ENCODE data around the gene RPS28.
"Not testable (repeated sequence)": the region's sequence is repeated elsewhere in the genome, so short reads cannot be mapped to it uniquely, and the experiment has no call there.

Gene RPS28

DNA sequence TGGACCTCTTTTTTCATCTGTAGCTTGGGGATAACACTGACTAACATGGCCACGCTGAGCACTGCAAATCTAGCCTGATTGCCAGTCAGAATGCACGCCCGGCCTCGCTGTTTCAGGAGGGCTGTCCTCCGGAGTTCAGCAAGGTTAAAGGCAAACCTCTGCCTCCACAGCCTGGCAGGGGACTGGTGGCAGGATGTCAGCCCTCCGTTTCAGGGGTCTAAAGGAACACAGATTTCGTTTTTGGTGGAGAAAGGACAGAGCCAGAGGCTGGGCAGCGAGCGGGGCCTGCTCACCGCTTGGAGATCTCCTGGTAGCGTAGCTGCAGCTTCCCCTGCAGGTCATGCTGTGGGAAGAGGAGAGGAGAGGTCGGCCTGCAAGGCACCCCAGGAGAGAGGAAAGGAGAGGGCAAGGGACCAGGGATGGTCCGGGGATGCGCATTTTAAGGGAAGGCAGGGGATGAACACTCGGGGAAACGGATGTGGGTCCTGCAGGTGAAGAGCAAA, 681 bp upstream of the RPS28 start:
- peak in 1 of 2 donors; percentile 15 for DNase-seq

DNA sequence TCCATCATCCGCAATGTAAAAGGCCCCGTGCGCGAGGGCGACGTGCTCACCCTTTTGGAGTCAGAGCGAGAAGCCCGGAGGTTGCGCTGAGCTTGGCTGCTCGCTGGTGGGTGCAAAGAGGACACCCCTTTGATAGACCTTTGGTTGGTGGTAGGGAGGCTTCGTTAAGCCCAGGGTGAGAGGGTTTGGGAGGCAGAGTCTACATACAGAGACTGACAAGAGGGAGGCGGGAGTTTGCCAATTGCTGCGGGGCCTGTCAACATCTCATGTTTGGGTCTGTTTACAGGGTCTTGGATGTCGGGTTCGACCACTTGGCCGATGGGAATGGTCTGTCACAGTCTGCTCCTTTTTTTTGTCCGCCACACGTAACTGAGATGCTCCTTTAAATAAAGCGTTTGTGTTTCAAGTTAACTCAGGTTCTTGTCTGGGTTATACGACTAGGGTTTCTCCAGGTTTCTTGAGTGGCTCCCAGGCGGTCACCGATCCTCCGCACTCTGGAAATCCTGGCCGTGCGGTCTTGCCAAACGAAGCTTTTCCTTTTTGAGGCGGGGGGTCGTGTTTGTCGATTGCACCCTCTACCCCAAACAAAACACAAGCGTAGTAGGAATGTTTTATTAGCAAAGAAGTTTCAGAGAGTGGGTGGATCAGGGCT, 816 bp downstream of the RPS28 start:
- DNase-seq, result no peak

GRCh38 chr19:8322638-8322997, 1.3 kb downstream of the RPS28 start:
- no peak for DNase-seq

- DNase-seq, result no peak
Observed at GRCh38 chr19:8323781-8324185, 2.5 kb downstream of the RPS28 start.

GRCh38 chr19:8324186-8325050, 3.1 kb downstream of the RPS28 start:
- DNase-seq, result peak; percentile 30 to 66

DNA sequence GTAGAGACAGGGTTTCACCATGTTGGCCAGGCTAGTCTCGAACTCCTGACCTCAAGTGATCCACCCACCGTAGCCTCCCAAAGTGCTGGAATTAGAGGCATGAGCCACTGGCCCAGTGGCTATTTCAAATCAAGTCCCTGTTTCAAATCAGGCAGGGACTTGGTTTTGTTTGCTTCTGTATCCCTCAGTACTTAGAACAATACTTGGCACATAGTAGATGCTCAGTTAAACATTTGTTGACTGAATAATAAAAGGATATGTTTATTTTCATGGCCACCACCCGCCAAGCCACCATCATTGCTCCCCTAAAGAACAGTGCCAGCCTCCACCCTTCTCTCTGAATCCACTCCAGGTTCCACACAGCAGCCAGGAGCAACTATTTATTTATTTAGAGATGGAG, 4.2 kb downstream of the RPS28 start:
- DNase-seq, result no peak

GRCh38 chr19:8329996-8330395, 8.7 kb downstream of the RPS28 start:
- peak; percentile 50 to 70 for DNase-seq

- DNase-seq, result no peak
Observed at GRCh38 chr19:8331263-8331845, 10.1 kb downstream of the RPS28 start.

DNA sequence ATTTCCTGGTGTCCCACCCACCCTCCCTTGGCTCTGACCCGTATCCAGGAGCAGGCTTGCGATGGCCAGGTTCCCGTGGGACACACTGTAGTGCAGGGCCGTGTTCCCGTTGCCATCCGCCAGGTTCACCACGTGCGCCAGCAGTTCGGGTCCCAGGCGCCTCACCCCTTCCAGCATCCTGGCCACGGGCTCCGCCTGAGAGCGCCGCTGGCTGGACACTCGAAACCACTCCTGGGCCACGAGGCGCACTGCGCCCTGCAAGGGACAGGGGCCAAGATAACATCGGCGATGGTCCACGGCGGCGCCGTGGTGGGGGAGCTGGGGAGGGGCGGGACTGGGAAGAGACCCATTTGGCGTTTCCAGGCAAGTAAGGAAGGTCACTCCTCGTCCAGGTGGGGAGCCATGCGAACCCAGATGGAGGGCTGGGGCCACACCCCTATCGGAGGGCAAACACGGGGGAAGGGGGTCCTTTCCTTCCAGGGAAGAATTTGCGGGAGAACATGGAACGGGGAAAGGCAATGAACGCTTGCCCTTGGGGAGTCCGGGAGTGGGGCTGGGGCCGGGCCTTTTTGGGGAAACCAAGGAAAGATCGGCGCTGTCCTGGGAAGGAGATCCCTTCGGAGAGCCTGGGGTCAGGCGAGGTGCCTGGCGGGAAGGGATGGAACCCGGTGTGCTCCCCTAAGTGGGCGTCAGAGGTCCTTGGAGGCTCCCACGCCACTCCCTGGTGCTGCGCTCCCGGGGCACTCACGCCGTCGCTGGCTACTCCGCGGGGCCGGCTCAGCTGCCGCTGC, 11.9 kb downstream of the RPS28 start:
- no peak for DNase-seq

DNA sequence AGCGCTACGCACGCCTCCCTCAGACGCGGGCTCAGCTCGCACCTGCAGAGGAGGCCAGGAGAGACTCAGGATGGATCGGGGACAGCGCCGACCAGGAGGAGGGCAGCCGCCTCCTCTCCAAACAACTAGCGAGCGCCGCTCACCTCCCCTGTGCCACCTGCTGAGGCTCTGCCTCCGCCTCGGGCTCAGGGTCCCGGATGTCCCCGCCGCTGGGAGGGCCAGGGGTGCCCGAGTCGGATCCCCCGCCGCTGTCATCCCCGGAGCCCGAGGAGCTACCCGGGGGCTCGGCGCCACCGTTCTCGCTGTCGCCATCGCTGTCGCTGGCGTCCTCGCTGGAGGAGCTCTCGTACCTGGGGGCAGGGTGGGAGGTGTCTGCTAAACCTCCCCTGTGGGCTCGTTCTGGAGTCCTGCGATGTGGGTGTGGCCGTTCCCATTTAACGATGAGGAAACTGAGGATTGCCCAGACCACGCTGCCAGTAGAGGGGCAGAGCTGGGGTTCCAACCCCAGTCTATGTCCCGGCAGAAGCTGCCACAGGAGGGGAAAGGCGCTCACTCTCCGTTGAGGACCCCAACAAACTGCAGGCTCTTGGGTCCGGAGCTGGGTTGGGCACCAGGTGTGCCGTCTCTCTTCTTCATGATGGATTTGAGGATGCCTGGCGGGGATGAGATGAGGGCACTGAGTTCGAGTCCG, 12.6 kb downstream of the RPS28 start:
- no peak for DNase-seq

DNA sequence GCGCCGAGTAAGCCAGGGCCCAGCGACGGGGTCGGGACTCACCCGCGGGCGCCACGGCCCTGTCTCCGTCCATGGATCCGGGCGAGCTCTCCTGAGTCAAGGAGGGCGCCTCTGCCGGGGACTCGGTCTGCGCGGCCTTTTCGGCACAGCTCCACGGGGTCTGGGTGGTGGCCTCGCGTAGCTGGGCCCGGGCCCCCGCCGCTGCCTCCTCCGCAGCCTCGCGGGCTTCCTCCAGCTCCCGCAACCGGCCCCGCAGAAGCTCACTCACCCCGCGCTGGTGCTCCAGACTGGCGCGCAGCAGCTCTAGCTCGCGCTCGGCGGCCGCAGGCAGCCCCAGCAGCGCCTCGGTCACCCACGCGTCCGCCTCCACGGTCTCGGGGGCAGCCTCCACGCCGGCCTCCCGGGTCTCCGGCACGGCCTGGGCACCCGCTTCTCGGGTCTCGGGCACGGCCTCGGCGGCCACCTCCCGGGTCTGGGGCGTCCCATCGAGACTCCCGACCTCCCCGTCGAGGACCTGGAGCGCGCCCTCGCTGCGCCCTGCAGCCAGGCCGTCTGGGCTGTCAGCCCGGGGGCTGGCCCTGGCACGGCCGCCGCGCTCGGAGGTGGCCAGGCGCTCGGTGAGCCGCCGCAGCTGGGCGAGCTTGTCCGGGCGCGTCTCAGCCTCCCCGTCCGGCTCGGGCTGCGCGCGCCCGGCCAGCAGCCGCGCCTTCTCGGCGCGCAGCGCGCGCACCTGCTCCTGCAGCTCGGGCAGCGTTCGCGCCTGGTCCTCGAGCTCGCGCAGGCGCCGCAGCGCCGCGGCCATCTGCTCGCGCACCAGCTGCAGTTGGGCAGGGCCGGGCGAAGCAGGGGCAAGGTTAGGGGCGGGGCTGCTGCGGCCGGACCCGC, 13.4 kb downstream of the RPS28 start:
- DNase-seq, result peak; percentile 52 to 81

DNA sequence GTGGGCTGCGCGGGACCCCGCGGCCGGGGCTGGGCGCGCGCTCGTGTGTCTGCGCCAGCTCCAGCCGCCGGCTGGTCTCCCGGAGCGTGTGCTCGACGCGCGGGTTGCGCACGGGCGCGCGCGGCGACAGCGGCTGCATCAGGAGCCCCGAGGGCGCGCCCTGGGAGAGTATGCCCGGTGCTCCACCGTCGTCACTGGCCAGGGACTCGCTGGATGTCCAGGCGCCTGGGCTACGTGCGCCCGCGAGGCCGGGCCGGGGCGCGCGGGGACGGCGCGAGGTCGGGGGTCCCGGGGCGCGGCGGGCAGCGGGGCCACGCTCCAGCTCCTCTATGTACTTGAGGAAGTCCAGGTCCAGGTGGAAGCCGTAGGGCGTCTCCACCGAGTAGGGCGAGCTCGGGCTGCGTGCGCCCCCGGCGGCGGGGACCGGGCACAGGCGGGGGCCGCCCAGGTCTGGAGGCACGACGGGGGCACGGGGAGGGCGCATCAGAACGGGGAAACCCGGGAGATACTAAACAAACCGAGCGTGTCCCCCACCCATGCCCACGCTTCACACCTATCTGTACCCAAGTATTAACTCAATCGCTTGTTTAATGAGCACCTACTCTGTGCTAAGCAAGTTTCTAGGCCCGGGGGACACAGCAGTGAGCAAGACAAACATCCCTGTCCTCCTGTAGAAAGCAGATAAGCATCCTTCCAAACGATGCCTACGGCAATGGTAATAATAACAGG, 14.2 kb downstream of the RPS28 start:
- DNase-seq, result no peak

DNA sequence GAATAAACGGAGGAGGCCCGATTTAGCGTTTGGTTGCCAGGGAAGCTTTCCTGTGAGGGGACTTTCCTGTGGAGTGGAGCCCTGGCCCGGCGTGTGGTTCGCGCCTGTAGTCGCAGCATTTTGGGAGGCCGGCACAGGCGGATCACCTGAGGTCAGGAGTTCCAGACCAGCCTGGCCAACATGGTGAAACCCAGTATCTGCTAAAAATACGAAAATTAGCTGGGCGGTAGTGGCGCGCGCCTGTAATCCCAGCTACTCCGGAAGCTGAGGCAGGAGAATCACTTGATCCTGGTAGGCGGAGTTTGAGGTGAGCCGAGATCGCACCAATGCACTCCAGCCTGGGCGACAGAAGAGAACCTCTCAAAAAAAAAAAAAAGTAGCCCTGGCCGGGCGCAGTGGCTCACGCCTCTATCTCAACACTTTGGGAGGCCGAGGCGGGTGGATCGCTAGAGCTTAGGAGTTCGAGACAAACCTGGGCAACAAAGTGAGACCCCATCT, 14.8 kb downstream of the RPS28 start:
- peak in 1 of 2 donors; percentile 49 for DNase-seq

DNA sequence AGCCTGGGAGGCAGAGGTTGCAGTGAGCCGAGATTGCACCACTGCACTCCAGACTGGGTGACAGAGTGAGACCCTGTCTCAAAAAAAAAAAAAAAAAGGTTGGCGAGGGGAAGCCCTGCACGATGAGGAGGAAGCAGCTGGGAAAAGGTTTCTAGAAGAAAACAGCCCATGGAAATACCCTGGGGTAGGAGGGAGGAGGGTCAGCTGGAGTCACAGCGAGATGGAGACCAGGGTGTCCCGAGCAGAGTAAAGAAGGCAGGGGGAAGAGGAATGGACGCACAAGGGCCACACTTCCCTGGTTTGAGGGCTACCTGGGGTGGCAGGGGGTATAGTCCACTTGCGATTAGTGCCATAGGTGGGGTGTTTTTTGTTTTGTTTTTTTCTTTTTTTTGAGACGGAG, 15.4 kb downstream of the RPS28 start:
- DNase-seq, result no peak

DNA sequence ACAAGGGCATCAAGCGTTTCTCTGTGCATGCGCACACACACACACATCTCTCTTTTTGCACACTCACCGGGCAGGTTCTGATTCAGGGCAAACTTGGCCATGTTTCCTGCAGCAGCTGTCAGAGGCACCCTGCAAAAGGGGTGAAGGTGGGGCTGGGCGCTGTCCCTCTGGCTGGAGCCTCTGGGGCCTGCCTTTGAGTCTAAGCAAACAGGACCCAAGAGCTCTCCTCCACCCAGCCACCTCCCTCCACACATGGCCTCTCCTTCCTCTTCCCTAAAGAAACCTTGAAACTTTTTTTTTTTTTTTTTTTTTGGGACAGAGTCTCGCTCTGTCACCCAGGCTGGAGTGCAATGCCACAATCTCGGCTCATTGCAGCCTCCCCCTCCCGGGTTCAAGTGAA, 16.4 kb downstream of the RPS28 start:
- no peak for DNase-seq

GRCh38 chr19:8338835-8339234, 17.5 kb downstream of the RPS28 start:
- DNase-seq, result no peak

DNA sequence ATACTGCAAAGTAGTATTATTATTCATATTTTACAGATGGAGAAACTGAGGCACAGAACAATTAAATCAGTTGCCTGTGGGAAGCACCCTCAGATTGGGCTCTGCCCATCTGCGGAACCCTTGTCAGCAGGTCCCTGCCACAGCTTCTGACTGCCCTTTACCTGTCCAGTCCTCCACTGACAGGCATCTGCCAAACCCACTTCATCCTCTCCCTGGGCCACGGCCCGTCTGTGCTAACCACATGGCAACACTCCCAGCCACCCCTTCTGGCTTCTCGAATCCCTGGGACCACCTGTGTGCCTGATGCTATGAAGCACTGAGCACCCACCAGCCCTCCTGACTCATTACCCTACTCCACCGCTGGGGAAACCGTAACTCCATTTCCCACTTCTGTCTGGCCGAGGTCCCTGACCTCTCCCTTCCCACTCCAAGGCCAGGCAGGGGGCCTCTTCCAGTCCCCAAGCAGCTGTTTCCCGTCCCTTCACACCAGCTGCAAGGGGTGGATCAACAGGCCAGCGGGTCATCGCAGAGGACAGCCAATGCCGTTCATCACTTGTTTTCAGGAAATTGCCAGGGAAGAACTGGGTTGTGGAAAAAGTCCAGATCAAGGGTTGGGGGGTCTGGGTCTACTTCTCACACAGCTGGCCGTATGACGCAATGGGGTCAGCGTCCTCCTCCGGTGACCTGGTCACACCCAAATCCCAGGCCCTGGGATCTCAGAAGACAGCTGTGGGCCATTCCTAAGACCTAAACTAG, 19.2 kb downstream of the RPS28 start:
- no peak for DNase-seq

GRCh38 chr19:8341504-8341903, 20.2 kb downstream of the RPS28 start:
- DNase-seq, result not testable (repeated sequence)

DNA sequence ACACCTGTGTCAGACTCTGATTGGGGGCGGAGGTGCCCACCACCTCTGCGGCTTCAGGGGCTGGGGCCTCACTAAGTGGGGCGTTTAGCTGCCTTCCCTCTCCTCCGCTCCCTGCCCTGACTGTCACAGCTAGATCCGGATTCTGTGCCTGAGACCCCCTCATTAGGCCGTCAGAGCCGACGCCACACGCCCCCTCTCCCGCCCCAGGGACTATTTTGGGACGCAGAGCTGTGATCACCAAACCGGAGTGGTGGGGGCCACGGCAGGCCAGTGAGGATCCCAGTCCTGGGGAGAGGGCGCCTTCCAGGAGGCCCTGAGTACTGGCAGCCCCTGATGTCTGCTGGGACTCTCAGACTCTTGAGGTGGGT, 21.0 kb downstream of the RPS28 start:
- DNase-seq, result no peak

Data from inflammatory macrophage (primary cell).